SK-N-SH (cell line): Measurements from ENCODE around the gene STAT1. TPM values are rescaled to one million over a fixed set of nuclear protein-coding genes. Genes with fewer than 3 reads are reported as not detected.

ENCODE experiments used
- CTCF ChIA-PET: fragments of 300-600, 350-600 bp; formaldehyde crosslinking; extraction: SDS; loops from one replicate; lab custom pipeline; 2021; lab: Yijun Ruan, JAX
- POLR2A ChIA-PET: fragments of 350-600 bp; sonication (Branson Sonifier 250); formaldehyde crosslinking; extraction: SDS; loops from one replicate; lab custom pipeline; 2020; ENCODE audit warnings: antibody characterized with exemption, inconsistent platforms; lab: Yijun Ruan, JAX
- DNase-seq: peaks from one replicate; pipeline ENCODE4 v3.0.0; 2012
- H2AFZ ChIP-seq: fragments of 200-600 bp; sonication (generic); 2 replicates; pipeline ENCODE4 v1.8.1; 2016; ENCODE audit warnings: antibody characterized with exemption, mild to moderate bottlenecking, low read depth
- H3F3A ChIP-seq: fragments of 200-600 bp; sonication (generic); replicated peaks from 2 replicates; pipeline ENCODE3; 2016; ENCODE audit warnings: antibody characterized with exemption, mild to moderate bottlenecking; ENCODE audit not compliant: insufficient read depth
- H3K27ac ChIP-seq, 2 experiments: fragments of 200-500 bp in 1 of 2; fragments of 200-600 bp in 1 of 2; sonication (Bioruptor generic) in 1 of 2; sonication (generic), shearing (Covaris generic) in 1 of 2; 2 replicates each; pipeline versions ENCODE4 v1.5.1 to v1.6.1; 2014 to 2016; ENCODE audit warnings: low read depth in 2 of 2, inconsistent platforms in 1 of 2, low read length in 1 of 2, mild to moderate bottlenecking in 1 of 2, mixed read lengths in 1 of 2
- H3K27me3 ChIP-seq: fragments of 200-600 bp; sonication (generic), shearing (Covaris generic); 2 replicates; pipeline ENCODE4 v1.6.1; 2016; ENCODE audit warnings: mixed run types; ENCODE audit not compliant: insufficient read depth
- H3K36me3 ChIP-seq, 2 experiments: fragments of 200-500 bp in 1 of 2; fragments of 200-600 bp in 1 of 2; sonication (Bioruptor generic) in 1 of 2; sonication (generic) in 1 of 2; replicated peaks in 1 of 2; 2 replicates each; pipeline versions ENCODE3 to v1.5.1; 2014 to 2016; ENCODE audit warnings: low read length in 1 of 2, mild to moderate bottlenecking in 1 of 2; ENCODE audit not compliant: insufficient read depth in 2 of 2, control insufficient read depth in 1 of 2
- H3K4me1 ChIP-seq, 2 experiments: fragments of 200-500 bp in 1 of 2; fragments of 200-600 bp in 1 of 2; sonication (Bioruptor generic) in 1 of 2; sonication (generic), shearing (Covaris generic) in 1 of 2; 2 replicates each; pipeline versions ENCODE4 v1.5.1 to v1.6.1; 2014 to 2016; ENCODE audit warnings: low read depth in 1 of 2, low read length in 1 of 2, mixed run types in 1 of 2; ENCODE audit not compliant: insufficient read depth in 2 of 2, control insufficient read depth in 1 of 2
- H3K4me2 ChIP-seq: fragments of 200-600 bp; sonication (generic), shearing (Covaris generic); 2 replicates; pipeline ENCODE4 v1.6.1; 2017; ENCODE audit warnings: mixed run types
- H3K4me3 ChIP-seq, 2 experiments: fragments of 200-500 bp in 1 of 2; fragments of 200-600 bp in 1 of 2; sonication (Bioruptor generic) in 1 of 2; sonication (generic), shearing (Covaris generic) in 1 of 2; 2 replicates each; pipeline versions ENCODE4 v1.5.1 to v1.8.1; 2014 to 2016; ENCODE audit warnings: low read depth in 2 of 2, inconsistent platforms in 1 of 2, low read length in 1 of 2, mild to moderate bottlenecking in 1 of 2, mixed read lengths in 1 of 2, moderate library complexity in 1 of 2
- H3K79me2 ChIP-seq: fragments of 200-600 bp; sonication (generic); 2 replicates; pipeline ENCODE4 v1.8.1; 2017; ENCODE audit warnings: mild to moderate bottlenecking; ENCODE audit not compliant: insufficient read depth
- H3K9ac ChIP-seq: fragments of 200-600 bp; sonication (generic); 2 replicates; pipeline ENCODE4 v1.6.1; 2017; ENCODE audit warnings: mixed run types
- H3K9me2 ChIP-seq: fragments of 200-600 bp; sonication (generic); 2 replicates; pipeline ENCODE4 v1.6.1; 2017; ENCODE audit warnings: mixed run types
- H3K9me3 ChIP-seq: fragments of 200-600 bp; sonication (generic); 2 replicates; pipeline ENCODE4 v1.6.1; 2017; ENCODE audit warnings: mixed run types, mild to moderate bottlenecking, moderate library complexity
- H4K20me1 ChIP-seq: fragments of 200-600 bp; sonication (generic); 2 replicates; pipeline ENCODE4 v1.6.1; 2017; ENCODE audit warnings: mild to moderate bottlenecking, mixed run types; ENCODE audit not compliant: insufficient read depth
- CHD2 ChIP-seq: fragments of 150-350 bp; IDR thresholded peaks from 2 replicates; pipeline ENCODE4 v1.6.1; 2018; ENCODE audit warnings: low read length; ENCODE audit not compliant: partially characterized antibody
- EZH2phosphoT487 ChIP-seq: fragments of 200-600 bp; sonication (generic); IDR thresholded peaks from 2 replicates; pipeline ENCODE4 v1.6.1; 2017; ENCODE audit warnings: low read depth, mixed run types, mild to moderate bottlenecking, antibody characterized with exemption, moderate library complexity, borderline replicate concordance
- FOXM1 ChIP-seq: IDR thresholded peaks from 2 replicates; pipeline ENCODE4 v1.4.0; 2012; ENCODE audit warnings: low read depth, mild to moderate bottlenecking
- GABPA ChIP-seq: IDR thresholded peaks from 2 replicates; pipeline ENCODE4 v1.4.0; 2012; ENCODE audit warnings: low read depth, mild to moderate bottlenecking
- JUND ChIP-seq: IDR thresholded peaks from 2 replicates; pipeline ENCODE4 v1.4.0; 2012
- NFIC ChIP-seq: IDR thresholded peaks from 2 replicates; pipeline ENCODE4 v1.4.0; 2012; ENCODE audit warnings: borderline replicate concordance
- POLR2AphosphoS5 ChIP-seq: IDR thresholded peaks from 2 replicates; pipeline ENCODE4 v1.6.1; 2012; ENCODE audit warnings: low read depth, low read length
- RAD21 ChIP-seq: IDR thresholded peaks from 2 replicates; pipeline ENCODE4 v1.6.1; 2012; ENCODE audit warnings: mild to moderate bottlenecking, low read length
- RCOR1 ChIP-seq: fragments of 150-350 bp; IDR thresholded peaks from 2 replicates; pipeline ENCODE4 v1.6.1; 2017; ENCODE audit warnings: antibody characterized with exemption, low read length
- RXRA ChIP-seq: IDR thresholded peaks from 2 replicates; pipeline ENCODE4 v1.4.0; 2012; ENCODE audit warnings: low read depth, mild to moderate bottlenecking, borderline replicate concordance
- SMC3 ChIP-seq: IDR thresholded peaks from 2 replicates; pipeline ENCODE4 v1.6.1; 2012; ENCODE audit warnings: low read depth, low read length, improper control_type of control experiment
- TAF1 ChIP-seq: IDR thresholded peaks from 2 replicates; pipeline ENCODE4 v1.6.1; 2012; ENCODE audit warnings: low read depth, mild to moderate bottlenecking, low read length, moderate library complexity, borderline replicate concordance
- TCF12 ChIP-seq: IDR thresholded peaks from 2 replicates; pipeline ENCODE4 v1.4.0; 2012
- TEAD4 ChIP-seq: IDR thresholded peaks from 2 replicates; pipeline ENCODE4 v1.4.0; 2012; ENCODE audit warnings: mild to moderate bottlenecking, borderline replicate concordance; ENCODE audit not compliant: insufficient read depth
- YY1 ChIP-seq: IDR thresholded peaks from 2 replicates; pipeline ENCODE4 v1.4.0; 2012; ENCODE audit warnings: low read depth, mild to moderate bottlenecking
- WGBS: methylation state at CpG from one replicate; pipeline ENCODE4 v1.1.6; 2017; ENCODE audit warnings: low lambda C conversion rate; 5-methylcytosine and 5-hydroxymethylcytosine counted together
- polyA plus RNA-seq, 3 experiments: library from polyadenylated mRNA; depleted of rRNA; stranded (reverse); fragments of >200 nt; gene quantifications; 2 replicates each; pipeline ENCODE4 v1.2.3, GENCODE V29; 2012
- TF ChIP-seq, protein P1 (sequence below): IDR thresholded peaks from 2 replicates; pipeline ENCODE4 v1.4.0; 2012; ENCODE audit warnings: low read depth, borderline replicate concordance
- TF ChIP-seq, protein P2 (sequence below): IDR thresholded peaks from 2 replicates; pipeline ENCODE4 v1.4.0; 2012; ENCODE audit warnings: low read depth
- TF ChIP-seq, protein P3 (sequence below): fragments of 150-350 bp; IDR thresholded peaks from 2 replicates; pipeline ENCODE4 v1.6.1; 2017; ENCODE audit warnings: antibody characterized with exemption, low read length, low read depth, borderline replicate concordance
- TF ChIP-seq, protein P4 (sequence below): fragments of 150-350 bp; IDR thresholded peaks from 2 replicates; pipeline ENCODE4 v1.6.1; 2016; ENCODE audit warnings: mild to moderate bottlenecking, low read depth, low read length
- TF ChIP-seq, protein P5 (sequence below): IDR thresholded peaks from 2 replicates; pipeline ENCODE4; 2012

The STAT1 gene
- polyA plus RNA-seq, 1 of the 3 experiments (the other 2 are of a cell fraction) = 22.1 TPM

DNA sequence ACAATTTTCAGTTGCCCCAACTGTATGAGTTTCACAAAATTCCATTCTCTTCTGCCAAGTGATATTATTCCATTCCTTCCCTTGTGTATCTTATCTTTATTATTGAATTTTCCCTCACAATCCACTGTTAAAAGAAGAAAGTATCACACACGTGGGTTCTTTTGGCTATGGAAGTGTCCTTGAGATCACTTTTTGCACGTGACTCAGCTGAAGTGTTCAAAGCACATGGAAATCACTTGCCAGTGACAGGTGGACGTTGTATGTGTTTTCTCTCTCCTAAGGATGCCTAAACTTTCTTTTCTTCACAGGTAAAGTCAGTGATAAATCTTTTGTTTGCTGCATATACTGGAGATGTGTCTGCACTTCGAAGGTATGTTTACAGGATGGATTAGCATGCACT lies 60.7 kb downstream of the STAT1 start (continued):
- TF ChIP-seq EZH2phosphoT487 (no peak), RCOR1 (no peak), RXRA (no peak), YY1 (no peak), FOXM1 (no peak), TEAD4 (no peak), POLR2AphosphoS5 (no peak)
- TF ChIP-seq, protein P1, sequence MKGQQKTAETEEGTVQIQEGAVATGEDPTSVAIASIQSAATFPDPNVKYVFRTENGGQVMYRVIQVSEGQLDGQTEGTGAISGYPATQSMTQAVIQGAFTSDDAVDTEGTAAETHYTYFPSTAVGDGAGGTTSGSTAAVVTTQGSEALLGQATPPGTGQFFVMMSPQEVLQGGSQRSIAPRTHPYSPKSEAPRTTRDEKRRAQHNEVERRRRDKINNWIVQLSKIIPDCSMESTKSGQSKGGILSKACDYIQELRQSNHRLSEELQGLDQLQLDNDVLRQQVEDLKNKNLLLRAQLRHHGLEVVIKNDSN = no peak
- TF ChIP-seq, protein P2, sequence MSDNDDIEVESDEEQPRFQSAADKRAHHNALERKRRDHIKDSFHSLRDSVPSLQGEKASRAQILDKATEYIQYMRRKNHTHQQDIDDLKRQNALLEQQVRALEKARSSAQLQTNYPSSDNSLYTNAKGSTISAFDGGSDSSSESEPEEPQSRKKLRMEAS = no peak
- TF ChIP-seq, protein P3, sequence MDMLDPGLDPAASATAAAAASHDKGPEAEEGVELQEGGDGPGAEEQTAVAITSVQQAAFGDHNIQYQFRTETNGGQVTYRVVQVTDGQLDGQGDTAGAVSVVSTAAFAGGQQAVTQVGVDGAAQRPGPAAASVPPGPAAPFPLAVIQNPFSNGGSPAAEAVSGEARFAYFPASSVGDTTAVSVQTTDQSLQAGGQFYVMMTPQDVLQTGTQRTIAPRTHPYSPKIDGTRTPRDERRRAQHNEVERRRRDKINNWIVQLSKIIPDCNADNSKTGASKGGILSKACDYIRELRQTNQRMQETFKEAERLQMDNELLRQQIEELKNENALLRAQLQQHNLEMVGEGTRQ = no peak
- TF ChIP-seq, all 33 proteins: peak for 0

DNA sequence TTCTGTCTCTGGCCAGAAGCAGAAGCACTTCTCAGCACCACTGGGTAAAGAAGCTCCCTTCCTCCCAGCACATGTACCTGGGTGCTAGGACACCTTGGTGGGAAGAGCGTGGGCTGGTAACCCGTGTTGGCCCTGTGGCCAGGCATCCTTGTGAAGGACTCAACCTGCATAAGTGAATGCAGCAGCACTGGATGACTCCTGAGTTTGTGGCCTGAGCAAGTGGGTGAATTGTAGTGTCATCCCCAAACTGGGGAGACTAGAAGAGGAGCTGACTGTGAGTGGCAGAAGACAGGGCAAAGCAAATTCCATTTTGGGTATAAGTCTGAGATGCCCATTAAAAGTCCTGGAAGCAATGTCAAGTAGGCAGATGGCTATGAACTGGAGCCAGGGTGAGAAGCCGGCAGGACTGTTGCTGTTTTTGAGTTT lies 63.4 kb downstream of the STAT1 start:
- Histone ChIP-seq H3K4me1 (peaks cover 25 to 33% of the 10 kb centered on the region in 2 experiments), H3K27me3 (no peaks in the 10 kb centered on the region), H3K79me2 (no peaks in the 10 kb centered on the region), H3K9me2 (no peaks in the 10 kb centered on the region), H3K9ac (no peak overlapping the region), H3K9me3 (0 out of 2 replicates have a peak, but pooled peaks cover 3% of the 10 kb centered on the region), H2AFZ (no peak overlapping the region), H3K27ac (no peak overlapping the region), H3K4me2 (no peak overlapping the region), H4K20me1 (no peaks in the 10 kb centered on the region), H3F3A (peaks cover 33% of the 10 kb centered on the region), H3K4me3 (no peak overlapping the region), H3K36me3 (no peaks in the 10 kb centered on the region)
- WGBS = 90% methylated on average over 3 of the region's 3 CpGs
- DNase-seq = no peak
- TF ChIP-seq, protein P4, sequence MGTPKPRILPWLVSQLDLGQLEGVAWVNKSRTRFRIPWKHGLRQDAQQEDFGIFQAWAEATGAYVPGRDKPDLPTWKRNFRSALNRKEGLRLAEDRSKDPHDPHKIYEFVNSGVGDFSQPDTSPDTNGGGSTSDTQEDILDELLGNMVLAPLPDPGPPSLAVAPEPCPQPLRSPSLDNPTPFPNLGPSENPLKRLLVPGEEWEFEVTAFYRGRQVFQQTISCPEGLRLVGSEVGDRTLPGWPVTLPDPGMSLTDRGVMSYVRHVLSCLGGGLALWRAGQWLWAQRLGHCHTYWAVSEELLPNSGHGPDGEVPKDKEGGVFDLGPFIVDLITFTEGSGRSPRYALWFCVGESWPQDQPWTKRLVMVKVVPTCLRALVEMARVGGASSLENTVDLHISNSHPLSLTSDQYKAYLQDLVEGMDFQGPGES = no peak
- no peak for TF ChIP-seq RAD21
- TF ChIP-seq RCOR1 = no peak
- no peak for TF ChIP-seq TAF1
- no peak for TF ChIP-seq CHD2
- no peak for TF ChIP-seq GABPA
- TF ChIP-seq YY1 = no peak
- TF ChIP-seq EZH2phosphoT487 = no peak
- TF ChIP-seq TCF12 = no peak
- no peak for TF ChIP-seq SMC3
- TF ChIP-seq JUND = no peak
- TF ChIP-seq, protein P5, sequence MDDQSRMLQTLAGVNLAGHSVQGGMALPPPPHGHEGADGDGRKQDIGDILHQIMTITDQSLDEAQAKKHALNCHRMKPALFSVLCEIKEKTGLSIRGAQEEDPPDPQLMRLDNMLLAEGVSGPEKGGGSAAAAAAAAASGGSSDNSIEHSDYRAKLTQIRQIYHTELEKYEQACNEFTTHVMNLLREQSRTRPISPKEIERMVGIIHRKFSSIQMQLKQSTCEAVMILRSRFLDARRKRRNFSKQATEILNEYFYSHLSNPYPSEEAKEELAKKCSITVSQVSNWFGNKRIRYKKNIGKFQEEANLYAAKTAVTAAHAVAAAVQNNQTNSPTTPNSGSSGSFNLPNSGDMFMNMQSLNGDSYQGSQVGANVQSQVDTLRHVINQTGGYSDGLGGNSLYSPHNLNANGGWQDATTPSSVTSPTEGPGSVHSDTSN = no peak
- no peak for TF ChIP-seq NFIC
- ChIA-PET CTCF (interaction anchor here (1.0 to 1.1 kb wide), 3 partner anchors 15 to 214 kb away, joined by 3 to 4 read pairs (median 3); no protein-coding TSS in a partner anchor), POLR2A (no interaction called here)
